GM12878 (cell line): Measurements from ENCODE around the gene SLC5A11. TPM values are rescaled to one million over a fixed set of nuclear protein-coding genes. Genes with fewer than 3 reads are reported as not detected.

ENCODE experiments used
- ATAC-seq: fragments of 200-7000 bp; cut with Tn5 transposase; 3 replicates; pipeline ENCODE4 v1.9.1; 2020; ENCODE audit warnings: mild to moderate bottlenecking, moderate library complexity
- BruUV-seq: library from RNA; stranded (reverse); fragments of 400-500 nt; replicated peaks from 2 replicates; lab custom pipeline; 2021; lab: Mats Ljungman, UMichigan
- CTCF ChIA-PET: fragments of 300-600 bp; sonication (Branson Sonifier 250); formaldehyde crosslinking; extraction: SDS; loops from one replicate; lab custom pipeline; 2021; ENCODE audit warnings: inconsistent platforms; lab: Yijun Ruan, JAX
- POLR2A ChIA-PET: fragments of 350-600 bp; formaldehyde crosslinking; extraction: SDS; loops from one replicate; lab custom pipeline; 2021; ENCODE audit warnings: inconsistent platforms; lab: Charles Lee
- RAD21 ChIA-PET: fragments of 300-600 bp; sonication (Branson Sonifier 250); formaldehyde crosslinking; loops from one replicate; lab custom pipeline; 2023; ENCODE audit warnings: antibody characterized with exemption; ENCODE audit not compliant: unreplicated experiment; lab: Charles Lee
- SMC1A ChIA-PET: fragments of 300-600 bp; sonication (Branson Sonifier 250); formaldehyde crosslinking; loops from one replicate; lab custom pipeline; 2023; ENCODE audit not compliant: unreplicated experiment, uncharacterized antibody; lab: Charles Lee
- DNase-seq: peaks from one replicate; pipeline ENCODE4 v3.0.0-alpha.2; 2011; ENCODE audit warnings: low read depth, low spot score
- FAIRE-seq: peaks from 3 replicates; lab custom pipeline; 2011; peaks lifted over from hg19 to GRCh38; lab: Jason Lieb, UNC
- H2AFZ ChIP-seq: 2 replicates; pipeline ENCODE4 v1.6.0; 2011; ENCODE audit warnings: low read depth, low read length, control low read depth; ENCODE audit not compliant: control insufficient read depth
- H3K27ac ChIP-seq: 2 replicates; pipeline ENCODE4 v1.5.1; 2011; ENCODE audit warnings: control low read depth; ENCODE audit not compliant: control insufficient read depth, insufficient read depth
- H3K27me3 ChIP-seq, 2 experiments: replicated peaks in 1 of 2; 2 replicates each; pipeline versions ENCODE4 v1.6.0 to v1.6.1; 2011; ENCODE audit warnings: low read length in 1 of 2; ENCODE audit not compliant: control insufficient read depth in 2 of 2, insufficient read depth in 2 of 2
- H3K36me3 ChIP-seq, 2 experiments: 2 replicates each; pipeline ENCODE4 v1.5.1; 2011; ENCODE audit warnings: low read length in 1 of 2; ENCODE audit not compliant: control insufficient read depth in 2 of 2, insufficient read depth in 2 of 2
- H3K4me1 ChIP-seq: 2 replicates; pipeline ENCODE4 v1.6.1; 2011; ENCODE audit warnings: mild to moderate bottlenecking, low read length, moderate library complexity, mixed read lengths; ENCODE audit not compliant: control insufficient read depth, insufficient read depth
- H3K4me2 ChIP-seq: 2 replicates; pipeline ENCODE4 v1.6.0; 2011; ENCODE audit warnings: control low read depth; ENCODE audit not compliant: control insufficient read depth, insufficient read depth
- H3K4me3 ChIP-seq: fragments of 200-600 bp; sonication (generic); 2 replicates; pipeline ENCODE4 v1.5.1; 2016
- H3K79me2 ChIP-seq: 2 replicates; pipeline ENCODE4 v1.6.0; 2011; ENCODE audit warnings: low read length; ENCODE audit not compliant: control insufficient read depth, insufficient read depth
- H3K9ac ChIP-seq: 2 replicates; pipeline ENCODE4 v1.8.0; 2011; ENCODE audit warnings: low read length, control low read depth, mixed read lengths; ENCODE audit not compliant: control insufficient read depth, insufficient read depth
- H3K9me3 ChIP-seq: replicated peaks from 3 replicates; pipeline ENCODE4 v1.5.1; 2011; ENCODE audit warnings: mild to moderate bottlenecking, low read length; ENCODE audit not compliant: control insufficient read depth, insufficient read depth
- H4K20me1 ChIP-seq: 2 replicates; pipeline ENCODE4 v1.6.0; 2011; ENCODE audit not compliant: control insufficient read depth, insufficient read depth
- CBX3 ChIP-seq: fragments of 200-600 bp; sonication (generic); IDR thresholded peaks from 2 replicates; pipeline ENCODE4 v1.6.1; 2016; ENCODE audit warnings: low read depth, borderline replicate concordance
- E4F1 ChIP-seq: fragments of 450-650 bp; IDR thresholded peaks from 2 replicates; pipeline ENCODE4 v1.6.1; 2018; ENCODE audit warnings: borderline replicate concordance, mild to moderate bottlenecking; ENCODE audit not compliant: partially characterized antibody
- ESRRA ChIP-seq: IDR thresholded peaks from 2 replicates; pipeline ENCODE4 v1.6.1; 2012; ENCODE audit warnings: mild to moderate bottlenecking, low read length, improper control_type of control experiment
- JUNB ChIP-seq: IDR thresholded peaks from 2 replicates; pipeline ENCODE4 v1.6.1; 2016; ENCODE audit warnings: antibody characterized with exemption, mild to moderate bottlenecking
- LARP7 ChIP-seq: fragments of 450-650 bp; IDR thresholded peaks from 2 replicates; pipeline ENCODE4 v1.6.1; 2017; ENCODE audit warnings: mild to moderate bottlenecking
- MLLT1 ChIP-seq: fragments of 450-650 bp; IDR thresholded peaks from 2 replicates; pipeline ENCODE4 v1.6.1; 2016; ENCODE audit warnings: mild to moderate bottlenecking
- NFXL1 ChIP-seq: fragments of 450-650 bp; IDR thresholded peaks from 2 replicates; pipeline ENCODE4 v1.6.1; 2017; ENCODE audit warnings: antibody characterized with exemption, mild to moderate bottlenecking, borderline replicate concordance
- SMARCA5 ChIP-seq: fragments of 450-650 bp; IDR thresholded peaks from 2 replicates; pipeline ENCODE4 v1.6.1; 2017; ENCODE audit warnings: mild to moderate bottlenecking
- SPI1 ChIP-seq: IDR thresholded peaks from 2 replicates; pipeline ENCODE4 v1.6.1; 2011; ENCODE audit warnings: low read depth, mild to moderate bottlenecking, low read length, moderate library complexity, borderline replicate concordance; ENCODE audit not compliant: insufficient read depth
- USF1 ChIP-seq: IDR thresholded peaks from 2 replicates; pipeline ENCODE4 v1.6.1; 2011; ENCODE audit warnings: borderline replicate concordance, low read depth, mild to moderate bottlenecking, moderate library complexity, mixed read lengths, low read length; ENCODE audit not compliant: insufficient read depth; ENCODE audit errors: extremely low read length
- ZBED1 ChIP-seq: IDR thresholded peaks from 2 replicates; pipeline ENCODE4 v1.6.1; 2016; ENCODE audit warnings: borderline replicate concordance
- ZNF622 ChIP-seq: fragments of 450-650 bp; IDR thresholded peaks from 2 replicates; pipeline ENCODE4 v1.6.1; 2017; ENCODE audit warnings: mild to moderate bottlenecking, inconsistent platforms
- ZZZ3 ChIP-seq: IDR thresholded peaks from 2 replicates; pipeline ENCODE4 v1.6.1; 2011; ENCODE audit warnings: low read depth; ENCODE audit not compliant: control insufficient read depth, insufficient read length
- WGBS: methylation state at CpG from one replicate; pipeline ENCODE4 v1.1.6; 2016; ENCODE audit warnings: low lambda C conversion rate; ENCODE audit not compliant: insufficient replicate concordance, insufficient coverage; ENCODE audit errors: missing lambda C conversion rate; 5-methylcytosine and 5-hydroxymethylcytosine counted together
- in situ Hi-C: fragments of 300-500 bp; cut with MboI; formaldehyde crosslinking; loops from 9 replicates; pipeline ENCODE4 v1.14.3; 2018; ENCODE audit warnings: mixed read lengths
- intact Hi-C: fragments of 100-400 bp; cut with micrococcal nuclease; formaldehyde crosslinking; loops from one replicate; pipeline ENCODE4 v1.14.2; 2022; ENCODE audit not compliant: unreplicated experiment
- polyA plus RNA-seq, 11 experiments: library from polyadenylated mRNA; depleted of rRNA in 4 of 11; unstranded in 6 of 11; stranded (reverse) in 5 of 11; fragments of >200 nt; fragmentation: Nextera tagmentation in 4 of 11; fragmentation: Illumina TruSeq in 1 of 11; extraction: Ambion mirVana in 4 of 11; extraction: Trizol in 1 of 11; gene quantifications; 1 replicate in 1 of 11; 2 replicates in 10 of 11; pipeline versions ENCODE4 v1.2.1 to v1.2.3, GENCODE V29; 2011 to 2016; ENCODE audit warnings: inconsistent platforms in 2 of 11, missing spikeins in 2 of 11, low read depth in 1 of 11
- total RNA-seq, 4 experiments: library from RNA; depleted of rRNA in 3 of 4; stranded (reverse); fragments of >200 nt in 3 of 4; fragmentation: Illumina TruSeq in 1 of 4; extraction: Trizol in 1 of 4; gene quantifications; 2 replicates each; pipeline versions ENCODE4 v1.2.1 to v1.2.3, GENCODE V29; 2013 to 2021

Gene SLC5A11
- total and polyA plus RNA-seq, 10 of the 15 experiments (the other 5 are each of a cell fraction or from before 2014, with no cell fraction given) = 0.10 TPM; not detected in 9

- Histone ChIP-seq H2AFZ (no peak overlapping the region), H3K36me3 (peaks cover 26 to 27% of the 10 kb centered on the region in 2 experiments), H3K79me2 (no peaks in the 10 kb centered on the region), H3K9me3 (no peaks in the 10 kb centered on the region), H3K4me3 (no peak overlapping the region), H3K27me3 (no peaks in the 10 kb centered on the region), H3K27ac (no peak overlapping the region), H3K9ac (no peak overlapping the region), H3K4me2 (no peak overlapping the region), H4K20me1 (0 out of 2 replicates have a peak, but pooled peaks cover 3% of the 10 kb centered on the region), H3K4me1 (no peaks in the 10 kb centered on the region)
- no TSS peak for BruUV-seq
- no peak for TF ChIP-seq ZZZ3
- TF ChIP-seq LARP7 = no peak
- TF ChIP-seq CBX3 = no peak
- TF ChIP-seq E4F1 = no peak
- no peak for TF ChIP-seq JUNB
- TF ChIP-seq MLLT1 = no peak
- no peak for TF ChIP-seq SMARCA5
- no peak for TF ChIP-seq ZNF622
- no peak for TF ChIP-seq NFXL1
- no peak for TF ChIP-seq USF1
- TF ChIP-seq ZBED1 = no peak
- TF ChIP-seq SPI1 = no peak
- TF ChIP-seq ESRRA = no peak
- SMC1A ChIA-PET = no interaction called here
- ATAC-seq = no peak
- CTCF ChIA-PET = interaction anchor here (0.7 kb wide), 1 partner anchor 190 kb away, joined by 3 read pairs; no protein-coding TSS in a partner anchor
- DNase-seq = no peak
- no peak for FAIRE-seq
- POLR2A ChIA-PET = no interaction called here
- WGBS = 98% methylated on average over 10 of the region's 10 CpGs
- intact Hi-C loops (no loop called here), in situ Hi-C loops (no loop called here)
- RAD21 ChIA-PET = no interaction called here
Measured at GRCh38 chr16:24918641-24919040, 72.9 kb downstream of the SLC5A11 start.
